BLaER1 (cell line): ENCODE measurements around the gene SNX3.
"Not testable (repeated sequence)": the region's sequence is repeated elsewhere in the genome, so short reads cannot be mapped to it uniquely, and the experiment has no call there.

Experiments used
- H3K27ac ChIP-seq: shearing (Covaris generic); formaldehyde crosslinking; 2 replicates; pipeline ENCODE4 v1.8.1; 2022
- H3K27me3 ChIP-seq: shearing (Covaris generic); formaldehyde crosslinking; 2 replicates; pipeline ENCODE4 v1.8.1; 2022
- H3K36me3 ChIP-seq: shearing (Covaris generic); formaldehyde crosslinking; 2 replicates; pipeline ENCODE4 v1.8.1; 2022
- H3K4me1 ChIP-seq: shearing (Covaris generic); formaldehyde crosslinking; 2 replicates; pipeline ENCODE4 v1.8.1; 2022
- H3K4me2 ChIP-seq: shearing (Covaris generic); formaldehyde crosslinking; 2 replicates; pipeline ENCODE4 v1.8.1; 2022
- H3K4me3 ChIP-seq: shearing (Covaris generic); formaldehyde crosslinking; 2 replicates; pipeline ENCODE4 v1.8.1; 2022
- H3K9ac ChIP-seq: shearing (Covaris generic); formaldehyde crosslinking; 2 replicates; pipeline ENCODE4 v1.8.1; 2022
- H3K9me3 ChIP-seq: shearing (Covaris generic); formaldehyde crosslinking; 2 replicates; pipeline ENCODE4 v1.8.1; 2022
- H4K20me1 ChIP-seq: shearing (Covaris generic); formaldehyde crosslinking; 2 replicates; pipeline ENCODE4 v1.8.1; 2022
- Cebpa-rat ChIP-seq: shearing (Covaris generic); IDR thresholded peaks from 2 replicates; pipeline ENCODE4 v1.8.1; 2022

Gene SNX3

DNA sequence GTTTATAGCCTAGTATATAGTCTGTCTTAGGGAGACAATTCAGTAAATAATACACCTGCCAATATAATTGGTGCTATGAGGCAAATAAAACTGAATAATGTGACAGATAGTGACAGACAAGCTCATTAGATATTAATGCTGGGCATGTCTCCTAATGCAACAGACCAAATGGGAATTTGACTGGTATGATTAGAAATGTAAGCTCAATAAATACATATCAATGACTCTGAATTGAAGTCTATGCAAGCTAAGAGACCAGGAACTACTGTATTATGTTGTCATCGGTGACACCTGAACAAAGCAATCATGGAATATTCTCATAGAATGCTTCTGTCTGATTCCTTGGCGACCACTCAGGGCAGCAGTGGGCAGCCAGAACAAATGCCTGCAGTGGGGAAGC lies 2.5 kb upstream of the SNX3 start:
- no peaks in the 10 kb centered on the region for H3K36me3 ChIP-seq
- no peak overlapping the region for H3K27ac ChIP-seq
- H3K4me3 ChIP-seq, result no peak overlapping the region
- H3K9me3 ChIP-seq, result no peaks in the 10 kb centered on the region
- H3K9ac ChIP-seq, result no peak overlapping the region
- TF ChIP-seq Cebpa-rat, result no peak
- peaks cover 25% of the 10 kb centered on the region for H3K4me1 ChIP-seq
- H4K20me1 ChIP-seq, result peaks cover 9% of the 10 kb centered on the region
- no peaks in the 10 kb centered on the region for H3K27me3 ChIP-seq
- H3K4me2 ChIP-seq, result no peak overlapping the region

DNA sequence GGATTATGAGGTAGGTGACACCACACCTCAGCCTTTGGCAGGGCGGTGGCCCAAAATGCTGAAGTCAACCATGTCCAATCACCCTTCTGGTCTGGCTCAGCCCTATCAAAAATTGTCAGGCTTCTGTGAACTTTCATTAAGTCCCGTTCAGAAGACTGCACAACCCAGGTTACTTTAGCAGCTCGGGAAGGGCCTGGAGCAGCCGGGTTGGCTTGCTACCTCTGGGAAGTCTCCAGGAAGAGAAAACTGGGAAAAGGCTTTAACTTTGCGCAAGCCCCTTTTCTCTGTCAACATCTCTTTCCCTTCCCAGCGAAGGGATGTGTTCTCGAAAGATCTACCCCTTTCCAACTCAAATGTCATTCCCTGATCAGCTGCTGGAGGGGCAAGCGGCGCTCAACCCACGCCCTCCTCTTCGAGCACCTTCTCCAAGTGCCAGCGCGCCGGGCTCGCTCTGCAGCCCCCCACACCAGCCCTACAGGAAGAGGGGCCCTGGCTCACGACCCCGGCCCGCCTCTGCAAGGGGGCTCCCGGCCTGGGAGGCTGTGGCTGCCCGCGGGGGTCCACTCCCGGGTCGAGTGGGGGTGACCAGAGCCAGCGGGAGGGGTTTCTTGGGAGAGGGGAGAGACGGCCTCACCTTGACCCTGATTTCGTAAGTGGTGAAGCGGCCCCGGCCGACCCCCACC lies 573 bp downstream of the SNX3 start:
- no peaks in the 10 kb centered on the region for H3K27me3 ChIP-seq
- H3K27ac ChIP-seq, result peak overlapping the region; percentile 91
- peak overlapping the region; percentile 87 for H3K4me2 ChIP-seq
- H3K36me3 ChIP-seq, result peaks cover 12% of the 10 kb centered on the region
- peaks cover 30% of the 10 kb centered on the region for H3K4me1 ChIP-seq
- peak overlapping the region; percentile 89 for H3K4me3 ChIP-seq
- peak overlapping the region; percentile 91 for H3K9ac ChIP-seq
- TF ChIP-seq Cebpa-rat, result no peak
- no peaks in the 10 kb centered on the region for H3K9me3 ChIP-seq
- peaks cover 40% of the 10 kb centered on the region for H4K20me1 ChIP-seq

DNA sequence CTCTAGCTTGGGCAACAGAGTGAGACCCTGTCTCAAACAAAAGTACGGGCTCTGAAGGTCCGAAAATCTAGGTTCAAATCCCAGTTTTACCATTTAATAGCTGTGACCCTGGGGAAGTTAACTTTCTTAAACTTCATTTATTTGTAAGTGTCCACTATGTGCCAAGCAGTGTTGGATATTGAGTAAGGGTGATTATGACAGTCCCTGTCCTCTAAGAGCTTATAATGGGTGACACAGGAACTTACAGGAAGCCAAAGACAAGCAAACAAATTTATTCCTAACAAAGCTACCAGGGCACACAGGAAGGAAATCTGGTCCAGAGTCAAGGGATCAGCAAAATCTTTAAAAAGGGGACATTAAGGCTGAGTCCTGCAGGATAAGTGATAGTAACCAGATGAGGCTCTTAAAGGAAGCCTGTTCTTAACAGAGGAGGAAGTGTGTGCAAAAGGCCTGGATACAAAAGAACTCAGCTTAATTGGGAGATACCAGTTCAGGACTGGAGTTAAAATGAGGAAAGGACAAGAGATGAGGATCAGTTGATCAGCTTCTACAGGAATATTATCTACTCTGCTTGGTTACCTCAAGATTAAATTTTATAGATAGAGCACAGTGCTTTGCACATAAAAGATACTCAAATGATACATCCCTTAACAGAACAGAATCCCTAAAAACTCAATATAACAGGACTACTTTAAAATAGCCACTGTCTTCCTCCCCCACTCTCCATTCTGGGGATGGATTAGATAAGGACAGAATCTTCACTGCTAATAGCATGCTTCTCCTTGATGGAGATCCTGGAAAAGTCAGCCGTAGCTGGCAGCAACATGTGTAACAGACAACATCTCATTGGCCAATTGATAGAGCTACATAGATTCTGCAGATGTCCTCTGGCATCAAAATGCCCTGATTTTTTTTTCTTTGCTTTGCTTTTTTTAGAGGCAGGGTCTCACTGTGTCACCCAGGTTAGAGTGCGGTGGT lies 6.1 kb downstream of the SNX3 start:
- H4K20me1 ChIP-seq, result peaks cover 95% of the 10 kb centered on the region
- no peak overlapping the region for H3K4me3 ChIP-seq
- H3K27me3 ChIP-seq, result no peaks in the 10 kb centered on the region
- no peaks in the 10 kb centered on the region for H3K9me3 ChIP-seq
- peaks cover 18% of the 10 kb centered on the region for H3K4me1 ChIP-seq
- no peak overlapping the region for H3K27ac ChIP-seq
- H3K4me2 ChIP-seq, result no peak overlapping the region
- no peak for TF ChIP-seq Cebpa-rat
- H3K9ac ChIP-seq, result no peak overlapping the region
- H3K36me3 ChIP-seq, result peaks cover 46% of the 10 kb centered on the region

DNA sequence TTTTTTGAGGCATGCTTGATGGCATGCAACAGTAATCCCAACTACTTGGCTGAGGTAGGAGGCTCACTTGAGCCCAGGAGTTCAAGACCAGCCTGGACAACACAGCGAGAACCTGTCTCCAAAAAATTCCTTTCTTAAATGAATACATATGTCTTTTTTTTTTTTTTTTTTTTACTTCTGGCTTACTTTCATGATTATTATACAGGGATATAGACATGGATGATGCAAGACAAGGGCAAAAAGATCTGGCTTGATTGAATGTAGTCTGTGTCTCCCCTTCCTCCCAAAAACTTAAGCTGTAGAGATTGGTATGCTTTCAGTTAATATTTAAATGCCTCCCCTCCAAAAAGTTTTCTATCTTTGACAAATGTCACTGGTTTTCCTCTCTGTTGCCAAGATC lies 7.6 kb downstream of the SNX3 start:
- peaks cover 47% of the 10 kb centered on the region for H3K36me3 ChIP-seq
- H3K4me2 ChIP-seq, result no peak overlapping the region
- no peak overlapping the region for H3K4me3 ChIP-seq
- H3K4me1 ChIP-seq, result peaks cover 3% of the 10 kb centered on the region; the same call in 1 of the 2 replicates
- peaks cover 100% of the 10 kb centered on the region for H4K20me1 ChIP-seq
- H3K27ac ChIP-seq, result no peak overlapping the region
- no peaks in the 10 kb centered on the region for H3K27me3 ChIP-seq
- TF ChIP-seq Cebpa-rat, result no peak
- no peaks in the 10 kb centered on the region for H3K9me3 ChIP-seq
- H3K9ac ChIP-seq, result no peak overlapping the region

GRCh38 chr6:108252055-108252454 lies 8.8 kb downstream of the SNX3 start:
- H3K27me3 ChIP-seq, result no peaks in the 10 kb centered on the region
- H3K27ac ChIP-seq, result no peak overlapping the region
- peaks cover 47% of the 10 kb centered on the region for H3K36me3 ChIP-seq
- TF ChIP-seq Cebpa-rat, result no peak
- H4K20me1 ChIP-seq, result peaks cover 100% of the 10 kb centered on the region
- no peaks in the 10 kb centered on the region; the same call in 1 of the 2 replicates for H3K4me1 ChIP-seq
- no peak overlapping the region for H3K9ac ChIP-seq
- H3K4me3 ChIP-seq, result no peak overlapping the region
- 0 out of 2 replicates have a peak, but pooled peaks cover under 1% of the 10 kb centered on the region for H3K9me3 ChIP-seq
- H3K4me2 ChIP-seq, result no peak overlapping the region

GRCh38 chr6:108251252-108251651 lies 9.6 kb downstream of the SNX3 start:
- Histone ChIP-seq H3K4me1 (no peaks in the 10 kb centered on the region; the same call in 1 of the 2 replicates), H3K27me3 (no peaks in the 10 kb centered on the region), H3K9me3 (peaks cover 8% of the 10 kb centered on the region; the same call in 1 of the 2 replicates), H4K20me1 (peaks cover 95% of the 10 kb centered on the region), H3K4me3 (no peak overlapping the region), H3K4me2 (no peak overlapping the region), H3K9ac (no peak overlapping the region), H3K27ac (no peak overlapping the region), H3K36me3 (peaks cover 55% of the 10 kb centered on the region)
- no peak for TF ChIP-seq Cebpa-rat

DNA sequence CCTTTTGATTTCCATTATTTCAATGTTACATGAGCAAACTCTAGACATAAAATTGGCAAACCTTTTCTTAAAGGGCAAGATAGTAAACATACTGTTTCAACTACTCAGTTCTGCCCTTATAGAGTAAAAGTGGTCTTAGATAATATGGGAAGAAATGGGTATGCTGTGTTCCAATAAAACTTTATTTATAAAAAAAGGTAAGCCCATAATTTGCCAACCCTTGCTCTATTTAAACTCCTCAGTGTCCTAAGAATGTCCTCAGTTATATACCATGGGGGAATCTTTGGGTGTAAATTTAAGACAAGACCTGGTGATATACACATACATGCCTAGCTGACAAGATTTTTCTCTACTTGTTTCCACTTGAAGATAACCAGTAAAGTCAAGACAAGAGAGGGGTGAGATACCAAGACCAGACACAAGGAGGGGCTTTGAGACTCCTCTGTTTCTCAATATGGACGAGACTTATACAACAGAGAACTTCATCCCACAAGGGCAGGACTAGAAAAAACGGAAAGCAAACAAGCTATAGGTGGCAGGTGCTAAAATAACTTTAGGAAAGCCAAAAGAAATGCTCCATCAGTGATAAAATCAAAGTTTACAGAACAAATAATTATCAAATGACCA lies 10.5 kb downstream of the SNX3 start:
- H3K36me3 ChIP-seq, result peaks cover 59% of the 10 kb centered on the region
- no peak for TF ChIP-seq Cebpa-rat
- no peak overlapping the region for H3K4me2 ChIP-seq
- peaks cover 17% of the 10 kb centered on the region for H3K9me3 ChIP-seq
- H4K20me1 ChIP-seq, result peaks cover 86% of the 10 kb centered on the region
- H3K4me3 ChIP-seq, result no peak overlapping the region
- H3K9ac ChIP-seq, result no peak overlapping the region
- no peaks in the 10 kb centered on the region; the same call in 1 of the 2 replicates for H3K4me1 ChIP-seq
- no peak overlapping the region for H3K27ac ChIP-seq
- H3K27me3 ChIP-seq, result no peaks in the 10 kb centered on the region

GRCh38 chr6:108247965-108248536 lies 12.8 kb downstream of the SNX3 start:
- no peak overlapping the region for H3K9ac ChIP-seq
- H3K4me3 ChIP-seq, result no peak overlapping the region
- H3K27ac ChIP-seq, result no peak overlapping the region
- no peaks in the 10 kb centered on the region for H3K27me3 ChIP-seq
- peaks cover 68% of the 10 kb centered on the region for H3K36me3 ChIP-seq
- H3K4me2 ChIP-seq, result no peak overlapping the region
- H3K9me3 ChIP-seq, result peaks cover 32% of the 10 kb centered on the region
- H3K4me1 ChIP-seq, result no peaks in the 10 kb centered on the region; the same call in 1 of the 2 replicates
- TF ChIP-seq Cebpa-rat, result no peak
- H4K20me1 ChIP-seq, result peaks cover 77% of the 10 kb centered on the region

- not testable (repeated sequence) for H3K4me1 ChIP-seq, H3K4me3 ChIP-seq, H3K9ac ChIP-seq, H3K4me2 ChIP-seq, H3K27me3 ChIP-seq, H3K27ac ChIP-seq
- H4K20me1 ChIP-seq, result peaks cover 62% of the 10 kb centered on the region
- peaks cover 51% of the 10 kb centered on the region for H3K9me3 ChIP-seq
- H3K36me3 ChIP-seq, result peaks cover 77% of the 10 kb centered on the region
Observed at GRCh38 chr6:108245095-108245494, 15.7 kb downstream of the SNX3 start.
